SK-N-SH (cell line): ENCODE measurements around the gene COL8A2. TPM values are rescaled to one million over a fixed set of nuclear protein-coding genes. Genes with fewer than 3 reads are reported as not detected.

Experiments
- CTCF ChIA-PET: fragments of 300-600, 350-600 bp; formaldehyde crosslinking; extraction: SDS; loops from one replicate; lab custom pipeline; 2021; lab: Yijun Ruan, JAX
- POLR2A ChIA-PET: fragments of 350-600 bp; sonication (Branson Sonifier 250); formaldehyde crosslinking; extraction: SDS; loops from one replicate; lab custom pipeline; 2020; ENCODE audit warnings: antibody characterized with exemption, inconsistent platforms; lab: Yijun Ruan, JAX
- DNase-seq: peaks from one replicate; pipeline ENCODE4 v3.0.0; 2012
- H2AFZ ChIP-seq: fragments of 200-600 bp; sonication (generic); 2 replicates; pipeline ENCODE4 v1.8.1; 2016; ENCODE audit warnings: antibody characterized with exemption, mild to moderate bottlenecking, low read depth
- H3F3A ChIP-seq: fragments of 200-600 bp; sonication (generic); replicated peaks from 2 replicates; pipeline ENCODE3; 2016; ENCODE audit warnings: antibody characterized with exemption, mild to moderate bottlenecking; ENCODE audit not compliant: insufficient read depth
- H3K27ac ChIP-seq, 2 experiments: fragments of 200-500 bp in 1 of 2; fragments of 200-600 bp in 1 of 2; sonication (Bioruptor generic) in 1 of 2; sonication (generic), shearing (Covaris generic) in 1 of 2; 2 replicates each; pipeline versions ENCODE4 v1.5.1 to v1.6.1; 2014 to 2016; ENCODE audit warnings: low read depth in 2 of 2, inconsistent platforms in 1 of 2, low read length in 1 of 2, mild to moderate bottlenecking in 1 of 2, mixed read lengths in 1 of 2
- H3K27me3 ChIP-seq: fragments of 200-600 bp; sonication (generic), shearing (Covaris generic); 2 replicates; pipeline ENCODE4 v1.6.1; 2016; ENCODE audit warnings: mixed run types; ENCODE audit not compliant: insufficient read depth
- H3K36me3 ChIP-seq, 2 experiments: fragments of 200-500 bp in 1 of 2; fragments of 200-600 bp in 1 of 2; sonication (Bioruptor generic) in 1 of 2; sonication (generic) in 1 of 2; replicated peaks in 1 of 2; 2 replicates each; pipeline versions ENCODE3 to v1.5.1; 2014 to 2016; ENCODE audit warnings: low read length in 1 of 2, mild to moderate bottlenecking in 1 of 2; ENCODE audit not compliant: insufficient read depth in 2 of 2, control insufficient read depth in 1 of 2
- H3K4me1 ChIP-seq, 2 experiments: fragments of 200-500 bp in 1 of 2; fragments of 200-600 bp in 1 of 2; sonication (Bioruptor generic) in 1 of 2; sonication (generic), shearing (Covaris generic) in 1 of 2; 2 replicates each; pipeline versions ENCODE4 v1.5.1 to v1.6.1; 2014 to 2016; ENCODE audit warnings: low read depth in 1 of 2, low read length in 1 of 2, mixed run types in 1 of 2; ENCODE audit not compliant: insufficient read depth in 2 of 2, control insufficient read depth in 1 of 2
- H3K4me2 ChIP-seq: fragments of 200-600 bp; sonication (generic), shearing (Covaris generic); 2 replicates; pipeline ENCODE4 v1.6.1; 2017; ENCODE audit warnings: mixed run types
- H3K4me3 ChIP-seq, 2 experiments: fragments of 200-500 bp in 1 of 2; fragments of 200-600 bp in 1 of 2; sonication (Bioruptor generic) in 1 of 2; sonication (generic), shearing (Covaris generic) in 1 of 2; 2 replicates each; pipeline versions ENCODE4 v1.5.1 to v1.8.1; 2014 to 2016; ENCODE audit warnings: low read depth in 2 of 2, inconsistent platforms in 1 of 2, low read length in 1 of 2, mild to moderate bottlenecking in 1 of 2, mixed read lengths in 1 of 2, moderate library complexity in 1 of 2
- H3K79me2 ChIP-seq: fragments of 200-600 bp; sonication (generic); 2 replicates; pipeline ENCODE4 v1.8.1; 2017; ENCODE audit warnings: mild to moderate bottlenecking; ENCODE audit not compliant: insufficient read depth
- H3K9ac ChIP-seq: fragments of 200-600 bp; sonication (generic); 2 replicates; pipeline ENCODE4 v1.6.1; 2017; ENCODE audit warnings: mixed run types
- H3K9me2 ChIP-seq: fragments of 200-600 bp; sonication (generic); 2 replicates; pipeline ENCODE4 v1.6.1; 2017; ENCODE audit warnings: mixed run types
- H3K9me3 ChIP-seq: fragments of 200-600 bp; sonication (generic); 2 replicates; pipeline ENCODE4 v1.6.1; 2017; ENCODE audit warnings: mixed run types, mild to moderate bottlenecking, moderate library complexity
- H4K20me1 ChIP-seq: fragments of 200-600 bp; sonication (generic); 2 replicates; pipeline ENCODE4 v1.6.1; 2017; ENCODE audit warnings: mild to moderate bottlenecking, mixed run types; ENCODE audit not compliant: insufficient read depth
- CHD2 ChIP-seq: fragments of 150-350 bp; IDR thresholded peaks from 2 replicates; pipeline ENCODE4 v1.6.1; 2018; ENCODE audit warnings: low read length; ENCODE audit not compliant: partially characterized antibody
- ELF1 ChIP-seq: IDR thresholded peaks from 2 replicates; pipeline ENCODE4 v1.4.0; 2012
- EZH2phosphoT487 ChIP-seq: fragments of 200-600 bp; sonication (generic); IDR thresholded peaks from 2 replicates; pipeline ENCODE4 v1.6.1; 2017; ENCODE audit warnings: low read depth, mixed run types, mild to moderate bottlenecking, antibody characterized with exemption, moderate library complexity, borderline replicate concordance
- FOSL2 ChIP-seq: IDR thresholded peaks from 2 replicates; pipeline ENCODE4 v1.4.0; 2012; ENCODE audit warnings: low read depth, mild to moderate bottlenecking, moderate library complexity, borderline replicate concordance
- GABPA ChIP-seq: IDR thresholded peaks from 2 replicates; pipeline ENCODE4 v1.4.0; 2012; ENCODE audit warnings: low read depth, mild to moderate bottlenecking
- MEF2A ChIP-seq: IDR thresholded peaks from 2 replicates; pipeline ENCODE4 v1.4.0; 2012; ENCODE audit warnings: low read depth, borderline replicate concordance
- MXI1 ChIP-seq: IDR thresholded peaks from 2 replicates; pipeline ENCODE4 v1.6.1; 2012; ENCODE audit warnings: mild to moderate bottlenecking, low read depth, low read length, improper control_type of control experiment
- POLR2AphosphoS5 ChIP-seq: IDR thresholded peaks from 2 replicates; pipeline ENCODE4 v1.6.1; 2012; ENCODE audit warnings: low read depth, low read length
- RAD21 ChIP-seq: IDR thresholded peaks from 2 replicates; pipeline ENCODE4 v1.6.1; 2012; ENCODE audit warnings: mild to moderate bottlenecking, low read length
- RFX5 ChIP-seq: IDR thresholded peaks from 2 replicates; pipeline ENCODE4 v1.6.1; 2012; ENCODE audit warnings: mild to moderate bottlenecking, improper control_type of control experiment, low read length
- RXRA ChIP-seq: IDR thresholded peaks from 2 replicates; pipeline ENCODE4 v1.4.0; 2012; ENCODE audit warnings: low read depth, mild to moderate bottlenecking, borderline replicate concordance
- TAF1 ChIP-seq: IDR thresholded peaks from 2 replicates; pipeline ENCODE4 v1.6.1; 2012; ENCODE audit warnings: low read depth, mild to moderate bottlenecking, low read length, moderate library complexity, borderline replicate concordance
- YY1 ChIP-seq: IDR thresholded peaks from 2 replicates; pipeline ENCODE4 v1.4.0; 2012; ENCODE audit warnings: low read depth, mild to moderate bottlenecking
- polyA plus RNA-seq, 3 experiments: library from polyadenylated mRNA; depleted of rRNA; stranded (reverse); fragments of >200 nt; gene quantifications; 2 replicates each; pipeline ENCODE4 v1.2.3, GENCODE V29; 2012
- TF ChIP-seq, protein P1 (sequence below): IDR thresholded peaks from 2 replicates; pipeline ENCODE4; 2012
- TF ChIP-seq, protein P2 (sequence below): IDR thresholded peaks from 2 replicates; pipeline ENCODE4 v1.6.1; 2012; ENCODE audit warnings: mild to moderate bottlenecking, low read depth, low read length, moderate library complexity
- TF ChIP-seq, protein P3 (sequence below): IDR thresholded peaks from 2 replicates; pipeline ENCODE4 v1.4.0; 2012; ENCODE audit warnings: low read depth, borderline replicate concordance
- TF ChIP-seq, protein P4 (sequence below): fragments of 150-350 bp; IDR thresholded peaks from 2 replicates; pipeline ENCODE4 v1.6.1; 2016; ENCODE audit warnings: mild to moderate bottlenecking, low read depth, low read length
- TF ChIP-seq, protein P5 (sequence below): IDR thresholded peaks from 2 replicates; pipeline ENCODE4 v1.4.0; 2012; ENCODE audit warnings: low read depth
- TF ChIP-seq, protein P6 (sequence below): fragments of 200-600 bp; sonication (generic); IDR thresholded peaks from 2 replicates; pipeline ENCODE4 v1.6.1; 2017; ENCODE audit warnings: antibody characterized with exemption, mild to moderate bottlenecking, moderate library complexity

The COL8A2 gene
- polyA plus RNA-seq, 1 of the 3 experiments (the other 2 are of a cell fraction), result 3.1 TPM

DNA sequence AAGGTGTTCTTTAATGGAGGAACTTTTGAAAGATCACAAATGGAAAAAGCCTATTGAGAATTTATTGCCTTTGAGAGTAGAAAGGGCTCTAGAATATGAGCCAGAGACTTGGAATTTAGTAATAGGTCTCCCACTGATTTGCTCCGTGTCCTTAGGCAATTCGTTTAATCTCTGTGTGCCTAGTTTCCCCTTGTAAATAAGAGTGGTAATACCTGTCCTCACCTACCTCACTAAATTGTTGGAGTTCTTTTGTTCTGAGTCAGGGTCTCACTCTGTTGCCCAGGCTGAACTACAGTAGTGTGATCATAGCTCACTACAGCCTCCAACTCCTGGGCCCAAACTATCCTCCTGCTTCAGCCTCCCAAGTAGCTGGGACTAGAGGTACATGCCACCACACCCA is 56.2 kb downstream of the COL8A2 start (continued):
- TF ChIP-seq, protein P1, sequence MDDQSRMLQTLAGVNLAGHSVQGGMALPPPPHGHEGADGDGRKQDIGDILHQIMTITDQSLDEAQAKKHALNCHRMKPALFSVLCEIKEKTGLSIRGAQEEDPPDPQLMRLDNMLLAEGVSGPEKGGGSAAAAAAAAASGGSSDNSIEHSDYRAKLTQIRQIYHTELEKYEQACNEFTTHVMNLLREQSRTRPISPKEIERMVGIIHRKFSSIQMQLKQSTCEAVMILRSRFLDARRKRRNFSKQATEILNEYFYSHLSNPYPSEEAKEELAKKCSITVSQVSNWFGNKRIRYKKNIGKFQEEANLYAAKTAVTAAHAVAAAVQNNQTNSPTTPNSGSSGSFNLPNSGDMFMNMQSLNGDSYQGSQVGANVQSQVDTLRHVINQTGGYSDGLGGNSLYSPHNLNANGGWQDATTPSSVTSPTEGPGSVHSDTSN, result no peak
- TF ChIP-seq MEF2A, result no peak
- TF ChIP-seq, protein P2, sequence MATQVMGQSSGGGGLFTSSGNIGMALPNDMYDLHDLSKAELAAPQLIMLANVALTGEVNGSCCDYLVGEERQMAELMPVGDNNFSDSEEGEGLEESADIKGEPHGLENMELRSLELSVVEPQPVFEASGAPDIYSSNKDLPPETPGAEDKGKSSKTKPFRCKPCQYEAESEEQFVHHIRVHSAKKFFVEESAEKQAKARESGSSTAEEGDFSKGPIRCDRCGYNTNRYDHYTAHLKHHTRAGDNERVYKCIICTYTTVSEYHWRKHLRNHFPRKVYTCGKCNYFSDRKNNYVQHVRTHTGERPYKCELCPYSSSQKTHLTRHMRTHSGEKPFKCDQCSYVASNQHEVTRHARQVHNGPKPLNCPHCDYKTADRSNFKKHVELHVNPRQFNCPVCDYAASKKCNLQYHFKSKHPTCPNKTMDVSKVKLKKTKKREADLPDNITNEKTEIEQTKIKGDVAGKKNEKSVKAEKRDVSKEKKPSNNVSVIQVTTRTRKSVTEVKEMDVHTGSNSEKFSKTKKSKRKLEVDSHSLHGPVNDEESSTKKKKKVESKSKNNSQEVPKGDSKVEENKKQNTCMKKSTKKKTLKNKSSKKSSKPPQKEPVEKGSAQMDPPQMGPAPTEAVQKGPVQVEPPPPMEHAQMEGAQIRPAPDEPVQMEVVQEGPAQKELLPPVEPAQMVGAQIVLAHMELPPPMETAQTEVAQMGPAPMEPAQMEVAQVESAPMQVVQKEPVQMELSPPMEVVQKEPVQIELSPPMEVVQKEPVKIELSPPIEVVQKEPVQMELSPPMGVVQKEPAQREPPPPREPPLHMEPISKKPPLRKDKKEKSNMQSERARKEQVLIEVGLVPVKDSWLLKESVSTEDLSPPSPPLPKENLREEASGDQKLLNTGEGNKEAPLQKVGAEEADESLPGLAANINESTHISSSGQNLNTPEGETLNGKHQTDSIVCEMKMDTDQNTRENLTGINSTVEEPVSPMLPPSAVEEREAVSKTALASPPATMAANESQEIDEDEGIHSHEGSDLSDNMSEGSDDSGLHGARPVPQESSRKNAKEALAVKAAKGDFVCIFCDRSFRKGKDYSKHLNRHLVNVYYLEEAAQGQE, result no peak

DNA sequence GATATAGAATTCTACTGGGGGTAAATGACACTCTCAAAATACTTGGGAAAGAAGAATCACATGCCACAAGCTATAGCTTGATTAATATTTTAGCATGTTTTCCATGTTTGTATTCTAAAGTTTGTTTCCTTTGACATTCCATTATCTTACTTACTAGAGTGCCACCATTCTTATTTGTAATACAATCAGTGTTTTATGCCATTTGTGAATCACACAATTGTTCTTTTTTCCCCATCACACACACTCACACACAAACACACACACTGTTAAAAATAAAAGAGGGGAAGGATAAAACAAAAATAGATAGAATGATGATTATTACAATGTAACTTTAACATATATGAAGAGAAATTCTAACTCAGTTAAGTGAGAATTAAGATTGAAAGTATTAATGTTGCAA is 57.2 kb downstream of the COL8A2 start:
- H4K20me1 ChIP-seq, result no peaks in the 10 kb centered on the region
- H3K4me1 ChIP-seq, result no peaks in the 10 kb centered on the region
- CTCF ChIA-PET, result interaction anchor here (1.2 kb wide), 1 partner anchor 10 kb away, joined by 3 read pairs; no protein-coding TSS in a partner anchor
- no peak overlapping the region for H2AFZ ChIP-seq
- peaks cover 11% of the 10 kb centered on the region for H3F3A ChIP-seq
- H3K9ac ChIP-seq, result no peak overlapping the region
- H3K79me2 ChIP-seq, result no peaks in the 10 kb centered on the region
- H3K9me3 ChIP-seq, result no peaks in the 10 kb centered on the region
- no peak for DNase-seq
- peaks cover 3 to 7% of the 10 kb centered on the region in 2 experiments for H3K36me3 ChIP-seq
- no peaks in the 10 kb centered on the region for H3K9me2 ChIP-seq
- H3K27ac ChIP-seq, result no peak overlapping the region
- no peak overlapping the region for H3K4me2 ChIP-seq
- TF ChIP-seq, protein P3, sequence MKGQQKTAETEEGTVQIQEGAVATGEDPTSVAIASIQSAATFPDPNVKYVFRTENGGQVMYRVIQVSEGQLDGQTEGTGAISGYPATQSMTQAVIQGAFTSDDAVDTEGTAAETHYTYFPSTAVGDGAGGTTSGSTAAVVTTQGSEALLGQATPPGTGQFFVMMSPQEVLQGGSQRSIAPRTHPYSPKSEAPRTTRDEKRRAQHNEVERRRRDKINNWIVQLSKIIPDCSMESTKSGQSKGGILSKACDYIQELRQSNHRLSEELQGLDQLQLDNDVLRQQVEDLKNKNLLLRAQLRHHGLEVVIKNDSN, result no peak
- no peak for TF ChIP-seq ELF1
- no peak for TF ChIP-seq GABPA
- no peak for TF ChIP-seq RAD21
- no peak for TF ChIP-seq RXRA
- TF ChIP-seq, protein P4, sequence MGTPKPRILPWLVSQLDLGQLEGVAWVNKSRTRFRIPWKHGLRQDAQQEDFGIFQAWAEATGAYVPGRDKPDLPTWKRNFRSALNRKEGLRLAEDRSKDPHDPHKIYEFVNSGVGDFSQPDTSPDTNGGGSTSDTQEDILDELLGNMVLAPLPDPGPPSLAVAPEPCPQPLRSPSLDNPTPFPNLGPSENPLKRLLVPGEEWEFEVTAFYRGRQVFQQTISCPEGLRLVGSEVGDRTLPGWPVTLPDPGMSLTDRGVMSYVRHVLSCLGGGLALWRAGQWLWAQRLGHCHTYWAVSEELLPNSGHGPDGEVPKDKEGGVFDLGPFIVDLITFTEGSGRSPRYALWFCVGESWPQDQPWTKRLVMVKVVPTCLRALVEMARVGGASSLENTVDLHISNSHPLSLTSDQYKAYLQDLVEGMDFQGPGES, result no peak
- no peak for TF ChIP-seq FOSL2
- no peak for TF ChIP-seq YY1
- TF ChIP-seq, protein P5, sequence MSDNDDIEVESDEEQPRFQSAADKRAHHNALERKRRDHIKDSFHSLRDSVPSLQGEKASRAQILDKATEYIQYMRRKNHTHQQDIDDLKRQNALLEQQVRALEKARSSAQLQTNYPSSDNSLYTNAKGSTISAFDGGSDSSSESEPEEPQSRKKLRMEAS, result no peak
- TF ChIP-seq, protein P1, result no peak
- no peak for TF ChIP-seq TAF1
- no peak for TF ChIP-seq MXI1
- no peak for TF ChIP-seq RFX5
- no peak for TF ChIP-seq CHD2
- TF ChIP-seq, protein P6, sequence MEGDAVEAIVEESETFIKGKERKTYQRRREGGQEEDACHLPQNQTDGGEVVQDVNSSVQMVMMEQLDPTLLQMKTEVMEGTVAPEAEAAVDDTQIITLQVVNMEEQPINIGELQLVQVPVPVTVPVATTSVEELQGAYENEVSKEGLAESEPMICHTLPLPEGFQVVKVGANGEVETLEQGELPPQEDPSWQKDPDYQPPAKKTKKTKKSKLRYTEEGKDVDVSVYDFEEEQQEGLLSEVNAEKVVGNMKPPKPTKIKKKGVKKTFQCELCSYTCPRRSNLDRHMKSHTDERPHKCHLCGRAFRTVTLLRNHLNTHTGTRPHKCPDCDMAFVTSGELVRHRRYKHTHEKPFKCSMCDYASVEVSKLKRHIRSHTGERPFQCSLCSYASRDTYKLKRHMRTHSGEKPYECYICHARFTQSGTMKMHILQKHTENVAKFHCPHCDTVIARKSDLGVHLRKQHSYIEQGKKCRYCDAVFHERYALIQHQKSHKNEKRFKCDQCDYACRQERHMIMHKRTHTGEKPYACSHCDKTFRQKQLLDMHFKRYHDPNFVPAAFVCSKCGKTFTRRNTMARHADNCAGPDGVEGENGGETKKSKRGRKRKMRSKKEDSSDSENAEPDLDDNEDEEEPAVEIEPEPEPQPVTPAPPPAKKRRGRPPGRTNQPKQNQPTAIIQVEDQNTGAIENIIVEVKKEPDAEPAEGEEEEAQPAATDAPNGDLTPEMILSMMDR, result no peak
- no peak for TF ChIP-seq EZH2phosphoT487
- TF ChIP-seq POLR2AphosphoS5, result no peak
- TF ChIP-seq, all 33 proteins: peak for 0
- no peaks in the 10 kb centered on the region for H3K27me3 ChIP-seq
- H3K4me3 ChIP-seq, result no peak overlapping the region
- POLR2A ChIA-PET, result no interaction called here
